ENCODE measurements around the gene ARR3.
"Not testable (repeated sequence)": the region's sequence is repeated elsewhere in the genome, so short reads cannot be mapped to it uniquely, and the experiment has no call there.

ARR3 gene

DNA sequence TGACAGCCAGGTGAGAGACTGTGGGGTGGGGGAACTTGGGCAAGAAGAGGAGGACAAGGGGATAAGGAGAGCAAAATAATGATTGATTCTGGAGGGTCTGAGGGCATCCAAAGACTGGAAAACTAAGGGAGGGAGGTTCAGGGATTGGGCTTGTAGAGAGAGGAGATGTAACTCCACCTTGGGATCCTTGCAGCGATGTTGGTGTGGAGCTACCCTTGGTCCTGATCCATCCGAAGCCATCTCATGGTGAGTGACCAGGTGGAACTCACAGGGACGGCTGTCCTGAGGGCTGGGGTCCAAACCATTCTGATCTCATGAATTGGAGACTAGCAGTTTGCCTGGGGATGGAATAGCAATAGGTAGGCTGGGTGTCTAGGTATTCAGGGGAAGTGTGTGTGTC is 12.4 kb downstream of the ARR3 start:
- DNase-seq (ENCODE audit: low spot score): no peak

DNA sequence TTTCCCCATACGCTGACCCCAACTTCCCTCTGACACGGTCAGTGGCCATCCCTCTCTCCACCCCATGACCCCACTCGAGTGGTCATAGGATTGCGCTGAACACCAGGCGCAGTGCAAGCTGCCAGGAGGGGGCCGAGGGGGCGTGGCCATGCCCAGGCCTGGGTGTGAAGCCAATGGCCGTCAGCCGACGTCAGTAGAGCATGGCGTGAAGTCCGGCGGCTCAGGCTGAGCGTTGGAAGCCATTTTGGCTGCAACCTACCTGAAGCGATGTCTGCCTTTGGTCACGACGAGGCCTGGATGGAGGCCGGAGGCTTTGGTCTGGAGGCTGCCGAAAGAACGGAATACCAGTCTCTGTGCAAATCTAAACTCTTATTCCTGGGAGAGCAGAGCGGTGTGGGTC is 13.8 kb downstream of the ARR3 start, which contains the start of gene RAB41:
Gene RAB41 (plus strand): TSS at position 222 of the 400 bp plus-strand sequence. CDS start 46 bp downstream, at position 268.
- DNase-seq (ENCODE audit: low spot score): no peak

DNA sequence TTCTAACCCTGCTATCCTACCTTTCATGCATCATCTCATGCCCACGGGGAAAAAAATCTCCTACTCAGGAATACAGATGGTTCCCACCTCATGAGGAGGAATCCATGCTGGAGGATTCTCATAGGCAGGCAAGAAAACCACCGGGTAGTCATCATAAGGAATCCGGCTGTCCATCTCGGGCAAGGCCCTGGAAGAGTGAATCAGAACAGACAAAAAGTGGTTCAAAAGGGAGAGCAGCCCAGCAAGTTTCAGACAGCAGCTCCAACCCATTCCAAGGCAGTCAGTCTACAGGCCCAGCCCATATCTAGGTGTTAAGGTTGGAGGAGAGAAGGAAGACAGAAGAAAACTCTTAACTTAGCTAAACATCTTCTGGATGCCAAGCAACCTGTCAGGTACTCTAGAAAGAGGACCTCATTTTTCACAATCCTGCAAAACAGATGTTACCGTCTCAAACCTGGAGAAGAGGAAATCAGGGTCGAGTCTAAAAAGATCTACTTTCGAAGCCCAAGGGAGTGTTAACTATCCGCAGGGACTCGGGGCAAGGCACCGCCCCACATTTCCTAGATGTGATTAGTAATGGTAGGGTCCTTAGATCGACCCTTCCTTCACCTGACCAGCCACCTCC is 21.1 kb downstream of the ARR3 start:
- DNase-seq (ENCODE audit: low spot score): no peak

DNA sequence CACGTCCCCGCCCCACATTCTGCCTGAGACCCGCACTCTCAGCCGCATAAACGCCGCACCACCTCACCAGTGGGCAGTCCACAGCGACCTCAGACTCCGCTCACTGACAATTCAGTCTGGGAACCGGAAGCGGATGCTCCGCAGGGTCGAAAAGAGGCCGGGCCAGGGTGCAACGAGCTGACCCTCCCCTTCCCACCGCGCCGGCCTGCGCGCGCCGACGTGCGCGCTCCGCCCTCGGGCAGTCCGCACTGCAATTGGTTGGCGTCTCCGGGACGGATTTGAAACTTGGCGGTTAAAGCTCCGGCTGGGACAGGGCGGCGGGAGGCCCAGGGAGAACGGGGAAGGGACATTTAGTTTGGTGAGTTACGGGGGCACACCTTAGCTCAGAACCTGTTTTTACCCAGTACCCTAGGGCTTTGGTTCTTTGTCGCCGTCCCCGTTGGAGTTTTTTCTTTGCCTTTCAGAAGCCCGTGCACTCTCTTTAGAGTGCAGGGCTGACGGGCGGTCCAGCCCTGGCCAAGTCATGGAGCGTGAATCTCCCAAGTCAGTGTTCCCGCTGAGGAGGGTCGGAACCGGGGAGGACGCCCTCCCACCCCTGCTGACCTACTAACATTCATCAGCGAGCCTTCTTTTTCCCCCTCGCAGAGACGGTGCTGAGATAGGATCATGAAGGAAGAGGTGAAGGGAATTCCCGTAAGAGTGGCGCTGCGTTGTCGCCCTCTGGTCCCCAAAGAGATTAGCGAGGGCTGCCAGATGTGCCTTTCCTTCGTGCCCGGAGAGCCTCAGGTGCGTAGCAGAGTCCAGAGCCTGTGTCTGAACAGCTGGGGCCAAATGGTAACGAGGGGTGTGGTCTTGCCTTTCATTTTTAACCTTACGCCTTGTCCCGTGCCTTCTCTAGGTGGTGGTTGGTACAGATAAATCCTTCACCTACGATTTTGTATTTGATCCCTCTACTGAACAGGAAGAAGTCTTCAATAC is 21.9 kb downstream of the ARR3 start, which contains the start of the genes KIF4A and PDZD11:
Gene KIF4A (plus strand): TSS at position 312 of the 978 bp plus-strand sequence. CDS start 355 bp downstream, at position 667.
Gene PDZD11 (minus strand): TSS at position 135 of the 978 bp plus-strand sequence. CDS start 586 bp downstream, outside the sequence.
- peak; percentile 85 for DNase-seq (ENCODE audit: low spot score)

DNA sequence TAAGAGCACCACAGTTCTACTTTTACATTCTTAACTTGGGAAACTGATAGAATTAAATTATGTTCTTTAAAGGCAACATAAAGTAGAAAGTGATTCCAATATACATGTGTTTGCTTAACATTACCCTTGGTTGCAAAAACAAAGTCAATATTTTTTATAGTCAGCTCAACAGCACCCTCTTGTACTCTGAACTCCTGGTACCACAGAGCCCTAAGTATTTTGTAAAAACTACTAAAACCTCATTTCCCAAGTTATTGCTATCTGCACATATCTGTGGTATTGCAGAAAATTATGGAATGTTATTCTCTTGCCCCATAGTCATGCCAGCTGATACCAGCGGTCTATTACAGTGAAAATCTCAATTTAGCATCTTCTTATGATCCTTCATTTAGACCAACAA is 24.7 kb downstream of the ARR3 start:
- no peak for DNase-seq (ENCODE audit: low spot score)

DNA sequence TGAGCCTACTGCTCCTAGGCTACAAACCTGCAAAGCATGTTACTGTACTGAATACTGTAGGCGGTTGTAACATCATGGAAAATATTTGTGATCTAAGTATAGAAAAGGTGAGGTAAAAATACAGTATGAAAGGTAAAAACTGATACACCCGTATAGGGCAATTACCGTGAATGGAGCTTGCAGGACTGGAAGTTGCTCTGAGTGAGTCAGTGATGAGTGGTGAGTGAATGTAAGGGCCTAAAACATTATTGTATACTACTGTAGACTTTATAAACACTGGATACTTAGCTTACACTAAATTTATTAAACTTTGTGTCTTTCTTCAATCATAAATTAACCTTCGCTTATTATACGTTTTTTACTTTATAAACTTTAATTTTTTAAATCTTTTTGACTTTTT is 25.5 kb downstream of the ARR3 start:
- DNase-seq (ENCODE audit: low spot score): no peak

DNA sequence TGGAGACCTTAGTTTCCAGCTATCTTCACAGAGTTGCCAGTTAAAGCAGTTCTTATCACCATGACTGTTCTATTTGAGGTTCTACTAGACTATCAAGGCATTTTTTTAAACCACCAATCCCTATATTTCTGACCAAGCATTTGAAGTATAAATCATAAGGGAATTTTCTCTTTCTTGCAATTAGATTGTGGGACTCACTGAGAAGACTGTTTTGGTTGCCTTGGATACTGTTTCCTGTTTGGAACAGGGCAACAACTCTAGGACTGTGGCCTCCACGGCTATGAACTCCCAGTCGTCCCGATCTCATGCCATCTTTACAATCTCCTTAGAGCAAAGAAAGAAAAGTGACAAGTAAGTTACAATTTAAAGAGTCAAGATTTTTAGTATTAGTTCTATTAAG is 33.6 kb downstream of the ARR3 start:
- DNase-seq (ENCODE audit: low spot score): no peak

GRCh38 chrX:70313503-70313902 is 45.4 kb downstream of the ARR3 start:
- DNase-seq (ENCODE audit: low spot score): no peak

DNA sequence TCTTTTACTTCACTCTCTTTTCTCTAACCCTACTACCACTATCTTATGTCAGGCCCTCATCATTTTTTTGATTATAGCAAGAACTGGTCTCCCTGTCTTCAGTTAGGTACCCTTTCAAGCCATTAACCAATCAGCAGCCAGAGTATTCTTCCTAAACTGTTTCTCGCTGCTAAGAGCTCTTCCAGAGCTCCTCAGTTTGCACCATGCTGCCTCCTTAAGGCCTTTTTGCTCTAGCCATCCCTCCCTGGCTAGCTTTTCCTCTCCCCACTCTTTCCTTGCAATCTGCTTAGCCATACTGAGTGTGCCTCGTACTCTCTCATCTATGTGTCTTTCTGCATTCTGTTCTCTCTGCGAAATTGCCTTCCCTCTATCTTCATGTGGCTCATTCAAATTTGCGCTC is 54.6 kb downstream of the ARR3 start:
- no peak for DNase-seq (ENCODE audit: low spot score)

- not testable (repeated sequence) for DNase-seq (ENCODE audit: low spot score)
These were observed 55.5 kb downstream of the ARR3 start for GRCh38 chrX:70323628-70324027.

DNA sequence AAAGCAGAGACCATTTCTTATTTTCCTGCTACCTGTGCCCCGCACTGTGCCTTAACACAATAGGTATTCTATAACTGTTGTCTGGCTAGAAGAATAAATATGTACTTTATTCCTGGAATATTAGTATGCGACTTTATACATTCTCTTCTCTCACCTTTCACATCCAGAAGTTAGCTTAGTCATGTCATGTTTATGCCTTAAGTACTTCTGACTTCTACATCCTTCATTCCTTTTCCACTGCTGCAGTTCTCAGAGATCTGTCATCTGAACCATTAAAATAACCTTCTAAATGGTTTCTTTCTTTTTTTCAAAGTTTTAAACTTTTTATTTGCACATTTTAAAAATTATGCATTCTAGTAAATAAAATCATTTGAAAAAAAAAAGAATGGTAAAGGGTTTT is 56.2 kb downstream of the ARR3 start:
- no peak for DNase-seq (ENCODE audit: low spot score)

DNA sequence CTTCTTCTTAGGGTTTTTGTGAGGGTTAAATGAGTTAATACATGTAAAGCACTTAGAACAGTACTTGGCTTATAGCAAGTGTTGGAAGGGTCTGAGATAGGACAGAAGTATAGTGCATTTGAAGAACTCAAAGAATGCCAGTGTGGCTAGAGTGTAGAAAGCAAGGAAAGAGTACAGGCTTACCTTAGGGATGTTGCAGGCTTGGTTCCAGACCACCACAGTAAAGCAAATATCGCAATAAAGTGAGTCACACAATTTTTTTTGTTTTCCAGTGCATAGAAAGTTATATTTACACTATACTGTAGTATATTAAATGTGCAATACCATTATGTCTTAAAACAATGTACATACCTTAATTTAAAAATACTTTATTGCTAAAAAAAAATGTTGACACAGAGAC is 63.0 kb downstream of the ARR3 start:
- DNase-seq (ENCODE audit: low spot score): no peak
